ENCODE measurements around the gene XYLT1.

The XYLT1 gene

DNA sequence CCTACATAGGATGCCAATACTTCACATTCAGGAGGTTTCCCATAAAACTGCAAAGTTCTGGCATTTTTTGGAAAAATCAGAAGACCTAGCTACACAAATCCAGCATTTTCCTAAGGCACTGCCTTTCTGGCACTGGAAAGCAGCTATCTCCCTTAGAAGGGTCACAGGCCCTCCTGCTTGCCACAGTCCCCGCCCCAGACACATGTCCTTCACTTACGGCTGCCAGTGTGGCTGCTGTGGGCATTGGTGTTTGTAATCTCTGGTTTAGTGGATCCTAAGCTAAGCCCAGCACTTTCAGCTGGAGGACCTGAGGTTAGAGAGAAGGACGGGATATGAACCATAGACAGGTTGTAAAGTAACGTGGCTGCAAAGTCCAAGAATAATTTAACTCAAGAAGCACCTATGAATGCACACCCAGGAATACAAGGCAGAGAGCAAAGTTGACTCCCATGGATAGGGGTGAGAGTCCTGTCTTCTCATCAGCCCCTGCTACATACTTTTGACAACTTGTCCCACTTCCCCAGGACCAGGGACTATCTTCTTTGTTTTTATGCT, 100.0 kb downstream of the XYLT1 start:
- DNase-seq, result no peak

DNA sequence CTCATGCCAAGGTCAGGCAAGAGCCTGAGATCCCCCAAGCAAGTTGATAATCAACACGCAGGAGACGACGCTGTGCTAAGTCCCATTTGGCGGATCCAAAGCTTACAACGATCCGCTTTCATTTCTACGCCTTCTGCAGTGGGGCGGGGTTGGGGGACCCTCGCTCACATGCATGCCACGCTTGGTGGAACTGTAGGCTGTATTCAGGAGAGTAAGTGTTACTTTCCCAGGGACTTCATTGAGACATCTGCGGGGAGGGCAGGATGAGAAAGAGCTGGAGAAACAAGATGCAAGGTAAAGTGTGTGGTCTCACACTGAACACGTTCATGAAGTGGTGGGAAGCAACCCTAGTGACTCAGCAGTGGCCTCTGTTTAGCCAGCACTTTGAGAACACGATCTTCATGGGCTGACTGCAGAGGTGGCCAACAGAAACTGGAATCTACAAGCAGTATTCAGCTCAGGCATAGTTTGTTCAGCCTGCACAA, 100.5 kb downstream of the XYLT1 start:
- no peak for DNase-seq

DNA sequence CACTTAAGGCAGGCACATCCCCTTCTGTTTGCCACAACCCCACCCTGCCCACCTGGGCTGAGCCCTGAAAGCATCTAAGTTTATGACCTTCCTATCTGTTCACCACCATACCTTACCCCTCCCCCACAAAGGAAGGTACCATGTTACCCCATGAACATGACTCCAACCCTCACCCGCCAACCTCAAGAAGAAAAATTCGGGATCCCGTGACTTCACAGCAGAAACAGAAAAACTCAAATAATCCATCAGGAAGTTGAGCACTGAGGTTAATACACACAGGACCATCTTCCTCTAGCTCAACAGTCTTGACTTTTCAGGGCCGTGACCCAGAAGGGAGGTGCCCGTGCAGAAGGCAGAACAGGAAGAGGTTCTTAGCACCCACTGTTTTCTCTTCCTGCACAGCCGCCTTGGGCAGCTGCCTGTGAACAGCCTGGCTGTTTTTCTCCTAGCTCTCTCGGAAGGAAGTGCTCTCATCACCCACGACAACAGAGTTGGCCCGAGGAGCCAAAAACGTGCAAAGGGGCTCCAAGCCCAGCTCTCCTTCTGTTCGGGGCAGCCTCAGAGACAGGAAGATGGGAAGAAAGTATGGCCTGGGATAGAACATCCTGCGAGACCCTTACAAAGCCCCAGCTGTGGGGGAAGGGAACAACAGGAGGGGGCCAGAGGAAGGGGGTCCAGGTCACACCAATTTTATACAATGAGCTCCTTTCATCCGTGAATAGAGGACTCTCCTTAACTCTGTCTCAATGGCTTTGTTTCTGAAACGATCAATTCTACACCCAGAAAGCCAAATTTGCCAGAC, 101.1 kb downstream of the XYLT1 start:
- DNase-seq, result peak; percentile 75

DNA sequence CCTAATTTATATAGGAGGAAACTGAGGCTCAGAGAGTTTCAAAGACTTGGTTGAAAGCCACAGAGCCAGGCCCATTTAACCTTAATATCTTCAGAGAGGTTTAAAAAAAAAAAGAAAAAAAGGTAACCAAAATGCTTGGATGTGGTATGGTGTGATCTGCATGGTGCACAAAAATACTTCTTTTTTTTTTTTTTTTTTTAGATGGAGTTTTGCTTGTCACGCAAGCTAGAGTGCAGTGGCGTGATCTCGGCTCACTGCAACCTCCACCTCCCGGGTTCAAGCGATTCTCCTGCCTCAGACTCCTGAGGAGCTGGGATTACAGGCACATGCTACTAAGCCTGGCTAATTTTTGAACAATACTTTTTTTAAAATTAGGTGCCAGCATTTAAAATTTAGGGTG, 101.8 kb downstream of the XYLT1 start:
- DNase-seq, result no peak

DNA sequence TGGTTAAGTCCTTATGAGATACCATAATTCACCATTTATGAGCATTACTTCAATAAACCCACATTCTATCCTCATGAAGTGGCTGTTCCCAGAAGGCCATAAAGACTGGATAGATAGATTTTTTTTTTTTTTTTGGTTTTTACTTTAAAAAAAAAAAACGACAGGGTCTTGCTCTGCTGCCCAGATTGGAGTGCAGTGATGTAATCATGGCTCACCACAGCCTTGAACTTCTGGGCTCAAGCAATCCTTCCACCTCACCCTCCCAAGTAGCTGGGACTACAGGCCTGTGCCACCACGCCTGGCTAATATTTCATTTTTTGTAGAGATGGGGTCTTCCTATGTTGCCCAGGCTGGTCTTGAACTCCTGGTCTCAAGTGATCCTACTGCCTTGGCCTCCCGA, 102.3 kb downstream of the XYLT1 start:
- DNase-seq, result no peak

DNA sequence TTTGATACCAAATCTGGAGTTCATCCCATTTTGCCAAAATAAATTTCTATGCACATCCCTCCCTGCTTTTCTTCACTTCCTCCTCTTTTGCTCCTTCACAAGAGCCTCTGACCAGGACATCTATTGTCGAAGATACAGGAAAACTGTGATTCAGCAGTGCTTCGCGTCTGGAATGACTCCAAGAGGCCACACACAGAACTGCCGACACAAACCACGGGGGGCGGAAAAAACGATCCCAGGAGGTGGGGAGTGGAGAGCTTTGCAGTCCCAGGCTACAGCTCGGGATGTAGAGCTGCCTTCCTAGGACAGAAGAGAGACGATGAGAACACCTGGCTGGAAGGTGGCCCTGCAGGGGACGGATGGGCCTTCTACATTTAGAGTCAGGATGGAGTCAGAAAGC, 102.8 kb downstream of the XYLT1 start:
- no peak for DNase-seq

DNA sequence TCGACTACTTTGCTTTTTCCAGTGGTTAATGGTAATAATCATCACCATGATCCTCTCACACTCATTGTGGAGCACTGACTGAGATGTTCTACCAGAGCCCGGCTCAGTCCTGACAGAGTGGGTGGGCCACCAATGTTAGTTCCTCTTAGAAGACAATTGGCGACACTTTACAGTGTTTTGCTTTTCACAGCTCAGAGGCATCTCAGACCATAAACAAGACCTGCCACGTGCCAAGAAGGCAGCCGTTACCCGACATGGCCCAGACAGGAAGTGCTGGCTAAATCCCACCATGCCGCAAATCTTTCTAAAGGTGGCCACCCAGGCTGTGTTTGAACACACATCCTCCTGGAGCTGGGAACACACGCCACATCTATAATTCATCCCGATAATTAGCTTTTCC, 103.7 kb downstream of the XYLT1 start:
- no peak for DNase-seq

DNA sequence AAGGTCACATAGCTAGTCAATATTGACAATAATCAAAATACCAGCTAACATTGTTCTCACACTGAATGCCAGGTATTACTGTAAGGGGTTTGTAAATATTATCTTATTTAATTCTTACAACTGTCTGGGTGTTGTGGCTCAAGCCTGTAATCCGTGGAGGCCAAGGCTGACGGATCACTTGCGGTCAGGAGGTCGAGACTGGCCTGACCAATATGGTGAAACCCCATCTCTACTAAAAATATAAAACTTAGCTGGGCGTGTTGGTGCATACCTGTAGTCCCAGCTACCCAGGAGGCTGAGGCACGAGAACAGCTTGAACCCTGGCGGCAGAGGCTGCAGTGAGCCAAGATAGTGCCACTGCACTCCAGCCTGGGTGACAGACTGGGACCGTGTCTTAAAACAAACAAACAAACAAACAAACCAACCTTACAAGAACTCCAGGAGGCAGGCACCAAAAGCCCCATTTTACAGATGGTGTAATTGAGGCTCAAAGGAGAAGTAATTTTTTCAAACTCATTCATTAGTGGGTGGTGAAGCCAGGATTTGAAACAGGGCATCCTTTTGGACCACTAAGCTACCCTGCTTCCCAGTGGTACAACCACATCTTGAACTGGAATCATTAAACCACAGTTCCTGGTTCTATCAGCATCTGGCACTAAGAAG, 104.3 kb downstream of the XYLT1 start:
- DNase-seq, result no peak

DNA sequence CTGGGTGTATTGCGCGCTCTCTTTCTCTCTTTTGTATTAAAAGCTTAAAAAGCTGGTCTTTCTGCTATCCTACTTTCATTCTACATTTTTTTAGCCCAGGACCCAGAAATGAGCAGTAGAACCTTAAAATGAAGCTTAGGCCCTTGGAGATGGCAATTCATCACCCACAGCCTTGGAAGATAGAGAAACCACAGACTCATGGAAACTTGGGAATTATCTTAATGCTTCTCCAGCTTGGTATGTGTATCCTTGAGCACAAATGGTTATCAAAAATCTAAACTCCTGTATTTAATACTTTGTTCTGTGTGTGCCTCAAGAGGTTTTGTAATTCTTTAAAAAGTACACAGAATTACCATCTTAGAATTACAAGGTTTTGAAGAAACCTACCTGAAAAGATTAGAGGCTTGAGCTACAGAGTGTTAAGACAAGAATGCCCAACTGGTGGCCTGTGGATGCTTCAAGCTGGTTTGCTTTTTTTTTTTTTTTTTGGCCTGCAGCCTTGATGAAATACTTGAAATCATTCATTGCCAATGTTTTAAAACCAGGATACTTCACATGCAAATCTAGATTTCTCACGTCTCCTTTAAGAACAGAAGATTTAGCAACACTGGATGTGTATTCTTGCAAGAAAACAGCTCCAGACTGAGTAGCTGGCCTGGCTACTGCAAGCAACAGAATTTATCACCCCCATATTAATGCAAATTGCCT, 105.0 kb downstream of the XYLT1 start:
- DNase-seq, result no peak

DNA sequence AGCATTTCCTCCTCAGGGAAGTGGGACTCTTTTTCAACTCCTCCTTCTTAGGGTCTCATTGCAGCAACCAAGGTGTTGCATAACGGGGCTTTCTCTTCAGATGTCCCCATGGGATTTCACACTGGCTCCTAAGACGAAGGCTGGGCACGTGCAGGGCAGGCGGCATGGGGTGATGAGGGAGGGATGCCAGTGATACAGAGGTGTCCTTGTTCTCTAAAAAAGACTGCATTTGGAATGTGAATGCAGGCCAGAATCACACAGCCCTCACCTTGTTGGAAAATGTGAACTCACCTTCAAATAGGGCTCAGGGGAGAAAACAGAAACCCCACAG, 105.6 kb downstream of the XYLT1 start:
- DNase-seq, result no peak

DNA sequence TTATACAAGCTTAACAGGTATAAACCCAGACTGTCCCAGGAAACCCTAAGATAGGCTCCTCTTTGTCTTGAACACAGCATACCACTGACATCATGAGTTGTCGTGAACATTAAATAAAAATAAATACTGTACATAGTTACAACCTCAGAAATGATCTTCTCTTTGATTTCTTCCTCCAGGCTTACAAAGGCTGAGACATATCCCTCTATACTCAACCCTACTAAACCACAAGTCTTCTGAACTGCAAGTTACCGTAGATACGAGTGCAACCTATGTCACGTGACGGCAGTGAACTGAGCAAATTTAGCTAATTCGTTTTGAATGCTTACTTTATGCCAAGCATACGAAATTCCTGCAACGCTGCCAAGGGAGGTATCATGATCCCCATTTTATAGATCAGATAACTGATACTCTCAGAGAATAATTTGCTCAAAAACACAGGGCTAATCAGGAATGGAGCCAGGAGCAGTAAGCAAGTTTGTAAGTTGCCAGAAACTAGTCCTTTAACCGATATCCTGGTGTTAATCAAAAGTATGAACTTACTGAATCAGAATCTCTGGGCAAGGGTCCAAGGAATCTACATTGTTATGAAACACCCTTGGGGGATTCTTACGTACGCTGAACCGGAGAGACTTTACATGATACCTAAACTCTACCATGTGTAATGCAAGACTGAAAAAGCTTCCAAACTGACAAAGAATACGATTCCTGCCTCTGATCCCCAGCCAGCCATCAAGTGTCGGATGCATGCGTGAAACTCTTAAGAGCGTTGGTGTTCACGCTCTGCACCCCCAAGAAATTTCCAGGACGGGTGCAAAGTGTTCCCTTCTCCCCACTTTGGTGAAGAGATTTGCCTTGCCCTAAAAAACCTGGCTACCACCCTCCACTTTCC, 106.2 kb downstream of the XYLT1 start:
- no peak for DNase-seq

DNA sequence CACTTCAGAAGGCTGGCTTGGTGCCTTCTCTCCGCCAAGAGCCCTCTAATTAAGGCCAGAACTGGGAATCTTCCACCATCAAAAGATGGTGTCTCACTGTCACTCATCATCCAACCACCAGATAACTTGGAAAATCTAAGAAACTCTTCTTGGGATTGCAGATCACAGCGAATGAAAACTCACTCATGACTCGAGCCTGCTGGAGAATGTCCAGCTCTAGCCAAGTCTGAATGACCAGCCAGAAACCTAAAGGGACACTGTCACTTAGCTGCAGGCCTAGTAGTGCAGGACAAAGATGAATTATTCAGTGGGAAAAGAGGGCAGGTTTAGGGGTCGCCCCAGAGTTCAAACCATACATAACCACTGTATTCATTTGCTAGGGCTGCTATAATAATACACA, 107.8 kb downstream of the XYLT1 start:
- no peak for DNase-seq

DNA sequence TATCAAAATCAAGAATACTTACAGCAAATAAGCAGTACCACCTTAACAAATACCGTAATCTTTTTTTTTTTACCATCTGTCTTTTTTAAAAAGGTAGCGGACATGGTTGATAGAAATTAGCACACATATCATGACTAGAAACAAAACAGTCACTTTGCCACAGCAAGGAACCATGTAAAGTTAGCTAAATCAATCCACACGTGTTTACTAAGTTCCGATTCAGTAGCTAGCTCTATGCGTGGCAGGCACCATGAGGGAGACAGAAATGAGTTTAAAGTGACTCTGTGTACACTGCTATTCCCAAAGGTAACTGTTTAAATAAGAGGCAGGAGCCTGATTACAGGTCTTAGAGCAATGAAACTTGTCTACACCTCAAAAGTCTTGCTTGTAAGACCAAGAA, 108.6 kb downstream of the XYLT1 start:
- DNase-seq, result no peak

DNA sequence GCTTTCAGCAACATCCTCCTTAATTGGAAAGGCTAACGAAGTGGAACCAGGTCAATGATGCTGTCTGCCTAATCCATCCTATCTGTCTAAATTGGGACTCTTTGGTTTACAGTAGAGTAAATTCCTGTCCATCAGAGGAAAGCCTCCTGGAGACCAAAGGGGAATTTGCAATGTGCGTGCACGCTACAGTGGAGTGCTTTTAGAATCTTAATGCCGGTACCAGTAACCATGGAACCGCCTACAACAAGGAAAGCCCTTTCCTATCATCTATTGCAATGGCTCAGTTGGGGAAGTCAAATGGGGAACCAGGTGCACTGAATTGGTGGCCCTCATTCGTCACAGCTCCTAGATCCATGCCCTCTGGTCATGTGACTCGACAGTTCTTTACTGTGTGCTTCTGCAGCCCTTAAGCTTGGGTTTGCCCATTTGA, 110.1 kb downstream of the XYLT1 start:
- DNase-seq, result no peak

DNA sequence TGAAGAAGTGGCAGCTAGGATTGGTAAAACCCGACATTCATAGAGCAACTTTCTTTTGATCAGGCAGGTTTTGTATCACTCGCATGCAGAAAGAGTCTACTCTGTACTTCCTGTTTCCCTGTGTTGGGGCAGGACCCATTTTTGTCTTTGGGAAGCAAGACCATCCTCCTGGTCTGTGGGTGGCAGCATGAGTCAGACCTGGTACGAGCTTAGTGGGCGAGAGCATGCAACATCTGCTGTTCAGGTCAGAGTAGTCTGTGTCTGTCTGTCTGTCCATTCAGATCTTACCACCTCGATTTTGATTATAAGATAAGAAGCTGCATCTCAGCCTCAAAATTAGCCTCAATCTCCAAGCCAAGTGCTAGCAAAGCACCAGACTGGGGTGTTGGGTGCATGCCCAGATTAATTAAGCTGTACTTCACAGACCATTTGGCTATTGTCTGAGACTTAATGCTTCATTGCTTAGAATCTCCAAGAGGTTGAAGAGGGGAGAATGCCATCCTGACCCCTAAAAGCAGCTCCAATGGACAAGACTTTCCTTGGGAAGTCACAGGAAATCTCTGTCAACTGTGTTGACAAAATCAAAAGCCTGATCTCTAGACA, 110.9 kb downstream of the XYLT1 start:
- no peak for DNase-seq

DNA sequence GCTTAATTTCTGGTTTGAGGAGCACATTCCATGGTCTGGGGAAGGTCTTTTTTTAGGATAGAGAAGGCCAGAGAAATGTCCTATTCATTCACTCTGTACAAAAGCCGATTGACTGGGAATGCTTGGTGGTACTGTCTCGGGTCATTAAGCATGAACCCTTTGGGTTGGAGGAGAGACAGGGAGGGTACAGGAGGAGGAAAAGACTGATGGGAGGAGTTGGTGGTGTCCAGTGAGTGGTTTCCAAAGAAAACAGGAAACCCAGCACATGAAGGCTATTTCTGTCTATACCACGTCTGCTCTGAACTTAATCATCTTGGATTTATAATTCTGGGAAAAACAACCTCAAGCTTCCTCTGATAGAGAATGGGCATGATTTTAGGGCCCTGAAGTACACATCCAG, 111.9 kb downstream of the XYLT1 start:
- DNase-seq, result no peak

DNA sequence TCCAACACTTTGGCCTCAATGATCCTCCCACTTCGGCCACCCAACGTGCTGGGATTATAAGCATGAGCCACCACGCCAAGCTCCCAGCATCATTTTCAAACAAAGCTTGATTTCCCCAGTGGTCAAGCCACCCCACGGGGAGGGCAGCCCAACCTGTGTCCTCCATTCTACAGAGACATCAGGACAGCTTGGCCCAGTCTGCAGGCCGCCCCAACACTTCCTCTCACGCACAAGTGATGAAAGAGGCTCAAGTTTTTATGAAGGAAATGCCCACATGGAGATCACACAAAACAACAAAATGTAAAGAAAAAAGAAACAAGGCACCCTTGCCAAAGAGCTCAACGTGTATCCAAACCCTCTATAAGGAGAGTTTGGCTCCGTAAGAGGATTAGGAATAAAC, 112.4 kb downstream of the XYLT1 start:
- DNase-seq, result no peak

DNA sequence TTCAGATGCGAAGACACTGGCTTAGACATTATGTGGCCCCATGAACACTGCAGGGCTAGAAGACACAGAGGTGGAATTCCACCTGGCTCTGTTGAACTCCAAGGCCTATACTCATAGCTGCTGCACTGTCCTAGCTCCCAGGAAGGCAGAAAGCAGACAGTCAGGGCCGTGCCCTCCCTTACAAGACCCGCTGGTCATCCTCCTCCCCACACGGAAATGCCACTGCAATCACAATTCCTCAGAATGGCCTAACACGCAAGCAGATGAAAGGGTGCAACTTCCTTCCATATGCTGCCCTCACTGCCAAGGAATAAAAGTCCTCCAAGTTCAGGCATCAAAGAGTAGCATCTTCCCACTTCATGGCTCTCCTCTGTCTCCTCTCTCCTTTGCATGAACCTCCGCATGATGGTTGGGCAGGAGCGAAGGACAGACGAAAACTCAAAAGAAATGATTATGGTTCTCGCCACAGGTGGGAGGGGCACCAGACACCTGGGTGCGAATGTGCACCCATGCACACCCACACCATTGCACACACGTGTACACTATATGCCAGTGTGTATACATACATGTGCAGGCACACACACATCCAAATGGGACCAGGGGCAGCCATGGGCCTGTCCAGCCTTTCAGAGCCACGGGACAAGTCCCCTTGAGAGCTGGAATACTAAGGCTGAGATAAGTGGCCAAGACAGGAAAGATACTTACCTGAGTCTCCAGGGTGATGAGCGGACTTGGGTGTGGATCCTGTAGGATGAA, 113.3 kb downstream of the XYLT1 start:
- no peak for DNase-seq

DNA sequence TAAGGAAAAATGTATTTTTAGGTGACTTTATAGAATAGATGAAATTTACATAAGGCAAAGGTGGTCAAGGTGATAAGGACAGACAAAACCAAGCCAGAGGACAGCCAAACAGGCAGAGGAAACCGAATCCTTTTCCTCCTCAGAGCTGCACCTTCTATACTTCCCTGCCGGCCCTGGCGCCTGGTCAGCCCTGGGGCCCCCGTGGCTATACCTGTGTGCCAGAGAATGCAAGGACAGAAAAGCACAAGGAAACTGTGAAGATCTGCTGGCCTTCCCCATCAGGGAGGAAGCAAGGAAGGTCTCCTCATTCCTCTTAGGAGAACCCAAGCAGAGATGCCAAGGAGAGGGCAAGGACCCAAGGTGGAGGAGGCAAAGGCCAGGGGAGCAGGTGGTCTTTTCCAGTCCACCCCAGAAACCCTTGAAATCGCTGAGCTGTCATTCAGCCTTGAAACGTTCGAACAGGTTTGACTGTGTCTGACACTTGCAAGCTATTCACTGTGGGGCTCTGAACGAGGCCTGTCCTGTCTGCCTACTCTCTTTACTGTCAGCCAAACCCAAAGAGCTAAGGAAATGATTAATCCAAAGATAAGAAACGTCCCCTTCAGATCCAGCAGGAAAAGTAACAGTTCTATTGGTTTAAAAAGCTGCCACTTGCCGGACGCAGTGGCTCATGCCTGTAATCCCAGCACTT, 114.4 kb downstream of the XYLT1 start:
- no peak for DNase-seq

DNA sequence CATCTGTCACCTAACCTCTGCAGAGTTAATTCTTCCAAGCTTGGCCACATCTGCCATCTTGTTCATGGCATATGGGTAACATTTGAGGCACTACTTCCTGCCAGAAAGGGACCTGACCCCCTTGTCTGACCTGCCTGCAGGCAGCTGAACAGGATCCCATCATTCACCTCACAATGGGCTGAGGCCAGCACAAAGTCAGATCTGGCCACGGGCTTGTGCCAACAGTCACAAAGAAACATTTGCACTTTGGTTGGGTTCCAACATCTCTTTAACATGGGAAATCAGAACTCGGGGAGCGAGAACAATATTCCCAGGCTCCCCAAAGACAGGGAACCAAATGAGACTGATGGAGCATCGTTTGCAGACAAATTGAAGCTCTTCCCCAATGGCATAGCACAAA, 116.1 kb downstream of the XYLT1 start:
- DNase-seq, result no peak

DNA sequence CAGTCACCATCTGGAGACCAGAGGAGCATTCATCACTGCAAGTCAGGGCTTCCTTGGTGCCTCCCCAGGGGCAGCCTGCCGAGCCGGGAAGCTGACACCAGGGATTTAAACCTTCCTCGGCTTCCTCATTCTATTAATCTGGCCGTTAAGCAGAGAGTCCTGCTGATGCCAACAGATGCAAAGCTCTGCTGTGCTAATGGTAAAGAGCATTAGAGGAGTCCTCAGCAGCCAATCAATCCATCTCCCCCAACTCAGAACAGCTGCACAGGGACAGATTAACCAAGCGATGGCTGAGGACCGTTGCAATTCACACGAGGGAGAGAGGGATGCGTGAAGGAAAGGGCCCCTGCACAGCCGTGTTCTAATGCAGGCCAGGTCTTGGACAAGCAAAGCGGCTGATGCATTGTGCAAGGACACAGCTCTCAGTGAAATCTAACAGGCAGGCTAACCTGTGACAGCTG, 116.6 kb downstream of the XYLT1 start:
- no peak for DNase-seq
